OCI-LY1 (cell line): Measurements from ENCODE around the gene ICE2.

Experiments used
- H2AFZ ChIP-seq: fragments of 200-600 bp; sonication (generic), shearing (Covaris generic); 2 replicates; pipeline ENCODE4 v1.6.0; 2014; ENCODE audit warnings: antibody characterized with exemption, mild to moderate bottlenecking, low read length
- H3F3A ChIP-seq: fragments of 200-600 bp; sonication (generic), shearing (Covaris generic); 2 replicates; pipeline ENCODE4 v1.6.0; 2014; ENCODE audit warnings: mild to moderate bottlenecking, antibody characterized with exemption, low read length, moderate library complexity; ENCODE audit not compliant: insufficient read depth
- H3K27ac ChIP-seq: fragments of 200-600 bp; sonication (generic); 2 replicates; pipeline ENCODE4 v1.5.1; 2014; ENCODE audit warnings: low read length, mixed run types, mild to moderate bottlenecking, low read depth; ENCODE audit not compliant: poor library complexity, severe bottlenecking
- H3K27me3 ChIP-seq: fragments of 200-600 bp; sonication (generic); 2 replicates; pipeline ENCODE4 v1.6.0; 2014; ENCODE audit warnings: antibody characterized with exemption, mild to moderate bottlenecking, low read length, moderate library complexity; ENCODE audit not compliant: insufficient read depth
- H3K36me3 ChIP-seq: fragments of 200-600 bp; sonication (generic); 2 replicates; pipeline ENCODE4 v1.6.1; 2014; ENCODE audit warnings: mild to moderate bottlenecking, antibody characterized with exemption, low read length, moderate library complexity, mixed read lengths; ENCODE audit not compliant: insufficient read depth
- H3K4me1 ChIP-seq: fragments of 200-600 bp; sonication (generic); 2 replicates; pipeline ENCODE4 v1.5.1; 2014; ENCODE audit warnings: mild to moderate bottlenecking, low read length, moderate library complexity; ENCODE audit not compliant: insufficient read depth, severe bottlenecking
- H3K4me2 ChIP-seq: fragments of 200-600 bp; sonication (generic), shearing (Covaris generic); 2 replicates; pipeline ENCODE4 v1.6.1; 2014; ENCODE audit warnings: low read length
- H3K4me3 ChIP-seq: fragments of 200-600 bp; sonication (generic); 2 replicates; pipeline ENCODE4 v1.5.1; 2014; ENCODE audit warnings: low read length, low read depth, mild to moderate bottlenecking, mixed read lengths; ENCODE audit not compliant: poor library complexity, severe bottlenecking
- H3K79me2 ChIP-seq: fragments of 200-600 bp; shearing (Covaris generic); 2 replicates; pipeline ENCODE4 v1.6.1; 2016; ENCODE audit warnings: mixed run types, low read length, mixed read lengths; ENCODE audit not compliant: insufficient read depth
- H3K9ac ChIP-seq: fragments of 200-600 bp; sonication (generic), shearing (Covaris generic); 2 replicates; pipeline ENCODE4 v1.6.1; 2014; ENCODE audit warnings: mild to moderate bottlenecking, low read length, mixed read lengths
- H3K9me2 ChIP-seq: fragments of 200-600 bp; sonication (generic), shearing (Covaris generic); 2 replicates; pipeline ENCODE4 v1.6.1; 2014; ENCODE audit warnings: low read depth, mild to moderate bottlenecking, low read length, mixed read lengths
- H3K9me3 ChIP-seq: fragments of 200-600 bp; shearing (Covaris generic); 2 replicates; pipeline ENCODE4 v1.6.1; 2014; ENCODE audit warnings: low read length, mixed read lengths
- H4K20me1 ChIP-seq: fragments of 200-600 bp; sonication (generic), shearing (Covaris generic); 2 replicates; pipeline ENCODE4 v1.6.0; 2016; ENCODE audit warnings: mild to moderate bottlenecking, low read length; ENCODE audit not compliant: insufficient read depth
- EZH2 ChIP-seq: fragments of 200-600 bp; sonication (generic), shearing (Covaris generic); IDR thresholded peaks from 2 replicates; pipeline ENCODE4 v1.8.0; 2017; ENCODE audit warnings: borderline replicate concordance, mixed run types, mild to moderate bottlenecking, antibody characterized with exemption, low read length, moderate library complexity, mixed read lengths
- TF ChIP-seq, protein P1 (sequence below): fragments of 200-600 bp; sonication (generic), shearing (Covaris generic); IDR thresholded peaks from 2 replicates; pipeline ENCODE4 v1.5.1; 2017; ENCODE audit warnings: mild to moderate bottlenecking, antibody characterized with exemption, low read length, moderate library complexity, mixed read lengths

ICE2 gene

DNA sequence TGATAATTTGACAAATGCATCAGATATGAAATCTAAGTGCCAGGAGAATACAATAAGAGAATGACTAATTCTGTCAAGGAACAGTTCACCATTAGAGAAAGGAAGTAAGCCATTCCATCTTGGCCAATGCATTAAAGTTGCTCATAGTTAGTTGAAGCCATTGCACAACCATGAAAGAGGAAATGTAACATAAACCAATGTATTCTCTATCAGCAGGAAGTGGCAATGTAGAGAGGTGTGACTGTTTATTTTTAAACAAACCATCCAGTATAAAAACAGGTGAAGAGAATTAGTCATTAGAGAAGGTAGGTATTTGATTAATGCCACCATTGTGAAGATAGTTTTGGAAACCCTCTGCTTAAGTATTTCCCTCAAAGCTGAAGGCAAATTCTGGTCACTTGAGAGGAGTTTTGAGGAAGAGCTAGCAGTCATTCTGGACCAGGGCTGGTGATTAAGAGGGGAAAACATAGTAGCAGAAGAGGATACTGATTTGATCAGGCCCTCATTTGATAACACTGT lies 70.4 kb downstream of the ICE2 start:
- no peak overlapping the region for H3K4me2 ChIP-seq
- no peak overlapping the region for H3K4me3 ChIP-seq
- H4K20me1 ChIP-seq, result no peaks in the 10 kb centered on the region
- TF ChIP-seq, protein P1, sequence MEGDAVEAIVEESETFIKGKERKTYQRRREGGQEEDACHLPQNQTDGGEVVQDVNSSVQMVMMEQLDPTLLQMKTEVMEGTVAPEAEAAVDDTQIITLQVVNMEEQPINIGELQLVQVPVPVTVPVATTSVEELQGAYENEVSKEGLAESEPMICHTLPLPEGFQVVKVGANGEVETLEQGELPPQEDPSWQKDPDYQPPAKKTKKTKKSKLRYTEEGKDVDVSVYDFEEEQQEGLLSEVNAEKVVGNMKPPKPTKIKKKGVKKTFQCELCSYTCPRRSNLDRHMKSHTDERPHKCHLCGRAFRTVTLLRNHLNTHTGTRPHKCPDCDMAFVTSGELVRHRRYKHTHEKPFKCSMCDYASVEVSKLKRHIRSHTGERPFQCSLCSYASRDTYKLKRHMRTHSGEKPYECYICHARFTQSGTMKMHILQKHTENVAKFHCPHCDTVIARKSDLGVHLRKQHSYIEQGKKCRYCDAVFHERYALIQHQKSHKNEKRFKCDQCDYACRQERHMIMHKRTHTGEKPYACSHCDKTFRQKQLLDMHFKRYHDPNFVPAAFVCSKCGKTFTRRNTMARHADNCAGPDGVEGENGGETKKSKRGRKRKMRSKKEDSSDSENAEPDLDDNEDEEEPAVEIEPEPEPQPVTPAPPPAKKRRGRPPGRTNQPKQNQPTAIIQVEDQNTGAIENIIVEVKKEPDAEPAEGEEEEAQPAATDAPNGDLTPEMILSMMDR, result no peak
- TF ChIP-seq EZH2, result no peak
- no peaks in the 10 kb centered on the region for H3F3A ChIP-seq
- H3K9me2 ChIP-seq, result no peaks in the 10 kb centered on the region
- H3K79me2 ChIP-seq, result no peaks in the 10 kb centered on the region
- no peaks in the 10 kb centered on the region for H3K36me3 ChIP-seq
- no peaks in the 10 kb centered on the region for H3K4me1 ChIP-seq
- H3K9ac ChIP-seq, result no peak overlapping the region
- H2AFZ ChIP-seq, result no peak overlapping the region
- no peaks in the 10 kb centered on the region for H3K9me3 ChIP-seq
- H3K27ac ChIP-seq, result no peak overlapping the region
- no peaks in the 10 kb centered on the region for H3K27me3 ChIP-seq

DNA sequence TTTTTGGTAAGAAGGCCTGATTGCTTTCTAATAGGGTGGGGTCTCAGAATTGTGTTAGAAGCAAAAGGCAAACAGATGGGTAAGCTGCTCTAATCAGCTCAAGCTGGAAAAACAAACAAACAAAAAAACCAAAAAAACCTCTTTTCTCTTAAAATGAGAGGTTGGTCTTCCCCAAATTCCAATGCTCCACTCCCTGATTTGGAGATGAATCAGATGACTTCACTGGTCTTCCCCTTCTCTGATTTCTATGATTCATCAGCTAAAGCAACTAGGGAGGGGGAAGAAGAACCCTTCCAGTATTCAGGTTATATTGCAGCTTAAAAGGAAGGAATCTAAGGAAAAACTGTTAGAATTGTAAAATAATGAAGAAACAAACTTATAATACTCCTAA lies 71.5 kb downstream of the ICE2 start:
- Histone ChIP-seq H3K4me1 (no peaks in the 10 kb centered on the region), H3K27ac (no peak overlapping the region)

DNA sequence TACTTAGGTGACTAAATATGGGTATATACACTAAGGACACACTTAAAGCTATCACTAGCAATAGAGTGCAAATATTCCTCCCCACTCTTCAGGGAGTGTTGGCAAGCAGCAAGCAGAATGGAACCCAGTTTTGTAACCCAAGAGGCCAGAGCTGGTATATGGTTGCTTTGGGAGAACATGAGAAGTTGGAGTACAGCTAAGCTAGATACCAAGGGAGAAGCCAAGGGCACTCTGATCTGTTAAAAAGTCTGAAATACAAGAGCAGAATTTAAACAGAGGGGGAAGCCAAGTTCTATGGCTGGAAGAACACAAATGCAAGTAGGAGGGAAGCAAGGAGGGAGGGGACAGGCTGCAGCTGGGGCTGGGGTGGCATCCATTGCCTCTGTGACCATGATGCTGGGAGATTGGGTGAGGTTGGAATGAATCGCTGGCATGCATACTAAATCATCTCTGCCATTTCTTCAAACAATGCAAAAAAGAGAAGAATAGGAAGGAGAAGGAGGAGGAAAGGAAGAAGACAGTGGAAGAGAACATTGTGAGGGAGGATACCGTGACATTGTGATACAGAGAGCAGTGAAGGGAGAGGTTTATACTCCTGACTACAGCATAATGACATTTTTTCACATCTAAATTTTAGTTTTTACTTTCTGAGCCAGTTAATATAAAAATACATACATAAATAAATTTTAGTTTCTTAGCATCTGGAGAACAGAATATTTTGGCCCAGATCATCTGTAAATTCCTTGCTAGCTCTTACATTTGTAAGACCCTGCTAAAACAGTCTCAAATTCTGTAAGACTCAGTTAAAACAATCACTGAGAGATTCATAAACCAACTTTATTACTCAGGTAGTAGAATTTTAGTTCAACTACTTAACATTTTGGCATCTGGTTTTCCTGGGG lies 72.2 kb downstream of the ICE2 start:
- H3K4me1 ChIP-seq, result no peaks in the 10 kb centered on the region
- no peaks in the 10 kb centered on the region for H3F3A ChIP-seq
- H3K36me3 ChIP-seq, result no peaks in the 10 kb centered on the region
- TF ChIP-seq, protein P1, result no peak
- TF ChIP-seq EZH2, result no peak
- H3K4me2 ChIP-seq, result no peak overlapping the region
- H3K27ac ChIP-seq, result no peak overlapping the region
- no peaks in the 10 kb centered on the region for H3K9me3 ChIP-seq
- H3K9ac ChIP-seq, result no peak overlapping the region
- H2AFZ ChIP-seq, result no peak overlapping the region
- no peaks in the 10 kb centered on the region for H3K9me2 ChIP-seq
- no peaks in the 10 kb centered on the region for H3K79me2 ChIP-seq
- H4K20me1 ChIP-seq, result no peaks in the 10 kb centered on the region
- H3K27me3 ChIP-seq, result no peaks in the 10 kb centered on the region
- H3K4me3 ChIP-seq, result no peak overlapping the region

More for the DNA sequence above, 71.5 kb downstream of the ICE2 start:
- H3K9ac ChIP-seq, result no peak overlapping the region
- no peak for TF ChIP-seq EZH2
- TF ChIP-seq, protein P1, result no peak
- no peaks in the 10 kb centered on the region for H3K27me3 ChIP-seq
- H3K79me2 ChIP-seq, result no peaks in the 10 kb centered on the region
- no peaks in the 10 kb centered on the region for H3K9me3 ChIP-seq
- no peaks in the 10 kb centered on the region for H3K36me3 ChIP-seq
- no peaks in the 10 kb centered on the region for H3K9me2 ChIP-seq
- no peak overlapping the region for H3K4me2 ChIP-seq
- no peaks in the 10 kb centered on the region for H3F3A ChIP-seq
- H2AFZ ChIP-seq, result no peak overlapping the region
- H4K20me1 ChIP-seq, result no peaks in the 10 kb centered on the region
- H3K4me3 ChIP-seq, result no peak overlapping the region
